ENCODE data around the gene BRSK2.

DNA sequence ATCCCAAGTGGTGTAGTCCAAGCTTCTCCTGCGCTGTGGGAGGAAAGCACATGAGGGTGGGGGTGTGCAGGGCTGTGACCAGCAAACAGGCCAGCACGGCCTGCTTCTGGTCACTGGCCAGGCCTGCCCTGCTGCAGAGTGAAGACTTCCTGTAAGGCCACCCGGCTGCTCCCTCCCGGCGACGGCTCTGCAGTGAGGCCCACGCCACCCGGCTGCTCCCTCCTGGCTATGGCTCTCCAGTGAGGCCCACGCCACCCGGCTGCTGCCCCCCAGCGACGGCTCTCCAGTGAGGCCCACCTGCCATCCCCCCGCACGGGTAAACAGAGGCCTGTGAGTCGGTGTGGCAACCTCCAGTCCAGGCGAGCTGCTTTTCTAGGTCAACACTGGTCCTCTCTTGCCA is 31.4 kb upstream of the BRSK2 start:
- TF ChIP-seq TAF1 (IDR thresholded peaks at IDR 0.05; ENCODE audit: low read depth) (no peak), EP300 (IDR thresholded peaks at IDR 0.05; ENCODE audit: borderline replicate concordance) (no peak), EGR1 (IDR thresholded peaks at IDR 0.05) (no peak), FOXM1 (IDR thresholded peaks at IDR 0.05; ENCODE audit: borderline replicate concordance, low read depth) (no peak), RAD21 (IDR thresholded peaks at IDR 0.05; ENCODE audit: low read depth) (no peak), CREB1 (IDR thresholded peaks at IDR 0.05; ENCODE audit: low read depth) (no peak), ZBTB7A (IDR thresholded peaks at IDR 0.05; ENCODE audit: low read depth) (no peak)
- TF ChIP-seq, protein P1, sequence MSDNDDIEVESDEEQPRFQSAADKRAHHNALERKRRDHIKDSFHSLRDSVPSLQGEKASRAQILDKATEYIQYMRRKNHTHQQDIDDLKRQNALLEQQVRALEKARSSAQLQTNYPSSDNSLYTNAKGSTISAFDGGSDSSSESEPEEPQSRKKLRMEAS (IDR thresholded peaks at IDR 0.05): no peak
- TF ChIP-seq, protein P2, sequence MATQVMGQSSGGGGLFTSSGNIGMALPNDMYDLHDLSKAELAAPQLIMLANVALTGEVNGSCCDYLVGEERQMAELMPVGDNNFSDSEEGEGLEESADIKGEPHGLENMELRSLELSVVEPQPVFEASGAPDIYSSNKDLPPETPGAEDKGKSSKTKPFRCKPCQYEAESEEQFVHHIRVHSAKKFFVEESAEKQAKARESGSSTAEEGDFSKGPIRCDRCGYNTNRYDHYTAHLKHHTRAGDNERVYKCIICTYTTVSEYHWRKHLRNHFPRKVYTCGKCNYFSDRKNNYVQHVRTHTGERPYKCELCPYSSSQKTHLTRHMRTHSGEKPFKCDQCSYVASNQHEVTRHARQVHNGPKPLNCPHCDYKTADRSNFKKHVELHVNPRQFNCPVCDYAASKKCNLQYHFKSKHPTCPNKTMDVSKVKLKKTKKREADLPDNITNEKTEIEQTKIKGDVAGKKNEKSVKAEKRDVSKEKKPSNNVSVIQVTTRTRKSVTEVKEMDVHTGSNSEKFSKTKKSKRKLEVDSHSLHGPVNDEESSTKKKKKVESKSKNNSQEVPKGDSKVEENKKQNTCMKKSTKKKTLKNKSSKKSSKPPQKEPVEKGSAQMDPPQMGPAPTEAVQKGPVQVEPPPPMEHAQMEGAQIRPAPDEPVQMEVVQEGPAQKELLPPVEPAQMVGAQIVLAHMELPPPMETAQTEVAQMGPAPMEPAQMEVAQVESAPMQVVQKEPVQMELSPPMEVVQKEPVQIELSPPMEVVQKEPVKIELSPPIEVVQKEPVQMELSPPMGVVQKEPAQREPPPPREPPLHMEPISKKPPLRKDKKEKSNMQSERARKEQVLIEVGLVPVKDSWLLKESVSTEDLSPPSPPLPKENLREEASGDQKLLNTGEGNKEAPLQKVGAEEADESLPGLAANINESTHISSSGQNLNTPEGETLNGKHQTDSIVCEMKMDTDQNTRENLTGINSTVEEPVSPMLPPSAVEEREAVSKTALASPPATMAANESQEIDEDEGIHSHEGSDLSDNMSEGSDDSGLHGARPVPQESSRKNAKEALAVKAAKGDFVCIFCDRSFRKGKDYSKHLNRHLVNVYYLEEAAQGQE (IDR thresholded peaks at IDR 0.05; ENCODE audit: low read depth): no peak
